Ishikawa (cell line): ENCODE results near the gene DIRAS2.

ENCODE experiments used
- CEBPB ChIP-seq: IDR thresholded peaks from 2 replicates; pipeline ENCODE4 v1.6.1; 2012
- CREB1 ChIP-seq: IDR thresholded peaks from 2 replicates; pipeline ENCODE4 v1.6.1; 2012; ENCODE audit warnings: low read depth
- EGR1 ChIP-seq: IDR thresholded peaks from 2 replicates; pipeline ENCODE4 v1.6.1; 2012
- EP300 ChIP-seq: IDR thresholded peaks from 2 replicates; pipeline ENCODE4 v1.6.1; 2012; ENCODE audit warnings: borderline replicate concordance
- FOXM1 ChIP-seq: IDR thresholded peaks from 2 replicates; pipeline ENCODE4 v1.6.1; 2012; ENCODE audit warnings: low read depth, borderline replicate concordance
- MAX ChIP-seq: IDR thresholded peaks from 2 replicates; pipeline ENCODE4 v1.6.1; 2012
- NFIC ChIP-seq: IDR thresholded peaks from 2 replicates; pipeline ENCODE4 v1.6.1; 2012
- RAD21 ChIP-seq: IDR thresholded peaks from 2 replicates; pipeline ENCODE4 v1.6.1; 2012; ENCODE audit warnings: low read depth
- REST ChIP-seq: IDR thresholded peaks from 2 replicates; pipeline ENCODE4 v1.6.1; 2012; ENCODE audit warnings: low read depth, mild to moderate bottlenecking
- TAF1 ChIP-seq: IDR thresholded peaks from 2 replicates; pipeline ENCODE4 v1.6.1; 2012; ENCODE audit warnings: low read depth, mild to moderate bottlenecking
- TCF12 ChIP-seq: IDR thresholded peaks from 2 replicates; pipeline ENCODE4 v1.6.1; 2012; ENCODE audit warnings: low read depth
- TEAD4 ChIP-seq: IDR thresholded peaks from 2 replicates; pipeline ENCODE4 v1.6.1; 2012
- USF1 ChIP-seq: IDR thresholded peaks from 2 replicates; pipeline ENCODE4 v1.6.1; 2012
- YY1 ChIP-seq: IDR thresholded peaks from 2 replicates; pipeline ENCODE4 v1.6.1; 2012; ENCODE audit warnings: low read depth
- ZBTB7A ChIP-seq: IDR thresholded peaks from 2 replicates; pipeline ENCODE4 v1.6.1; 2012; ENCODE audit warnings: low read depth

Gene DIRAS2

GRCh38 chr9:90659650-90660364, 17.2 kb upstream of the DIRAS2 start:
- TF ChIP-seq RAD21 (no peak), TAF1 (no peak), USF1 (no peak), MAX (no peak), CEBPB (no peak), NFIC (no peak), CREB1 (no peak), TCF12 (no peak), EP300 (no peak), TEAD4 (no peak), ZBTB7A (no peak), REST (no peak), EGR1 (no peak), FOXM1 (no peak), YY1 (no peak)

- TF ChIP-seq REST = no peak
- 0 out of 2 replicates have a peak, but pooled peaks have one; percentile 29 for TF ChIP-seq CEBPB
Observed at GRCh38 chr9:90658783-90659182, 16.2 kb upstream of the DIRAS2 start.

- no peak for TF ChIP-seq FOXM1
- TF ChIP-seq MAX = no peak
- no peak for TF ChIP-seq TCF12
- TF ChIP-seq EGR1 = no peak
- TF ChIP-seq ZBTB7A = no peak
- TF ChIP-seq RAD21 = no peak
- TF ChIP-seq CEBPB = no peak
- no peak for TF ChIP-seq USF1
- no peak for TF ChIP-seq EP300
- no peak for TF ChIP-seq YY1
- TF ChIP-seq TAF1 = no peak
- no peak for TF ChIP-seq TEAD4
- TF ChIP-seq REST = no peak
- no peak for TF ChIP-seq NFIC
- TF ChIP-seq CREB1 = no peak
Observed at GRCh38 chr9:90658181-90658580, 15.6 kb upstream of the DIRAS2 start.

- TF ChIP-seq TAF1 (no peak), EGR1 (no peak), USF1 (no peak), RAD21 (no peak), YY1 (no peak), CEBPB (no peak), FOXM1 (no peak), EP300 (no peak), MAX (no peak), ZBTB7A (no peak), CREB1 (no peak), TCF12 (no peak), NFIC (no peak), TEAD4 (no peak), REST (no peak)
Observed at GRCh38 chr9:90651246-90651645, 8.6 kb upstream of the DIRAS2 start.
